ENCODE results near the gene CAPNS1.
"Not testable (repeated sequence)": the region's sequence is repeated elsewhere in the genome, so short reads cannot be mapped to it uniquely, and the experiment has no call there.

The CAPNS1 gene

DNA sequence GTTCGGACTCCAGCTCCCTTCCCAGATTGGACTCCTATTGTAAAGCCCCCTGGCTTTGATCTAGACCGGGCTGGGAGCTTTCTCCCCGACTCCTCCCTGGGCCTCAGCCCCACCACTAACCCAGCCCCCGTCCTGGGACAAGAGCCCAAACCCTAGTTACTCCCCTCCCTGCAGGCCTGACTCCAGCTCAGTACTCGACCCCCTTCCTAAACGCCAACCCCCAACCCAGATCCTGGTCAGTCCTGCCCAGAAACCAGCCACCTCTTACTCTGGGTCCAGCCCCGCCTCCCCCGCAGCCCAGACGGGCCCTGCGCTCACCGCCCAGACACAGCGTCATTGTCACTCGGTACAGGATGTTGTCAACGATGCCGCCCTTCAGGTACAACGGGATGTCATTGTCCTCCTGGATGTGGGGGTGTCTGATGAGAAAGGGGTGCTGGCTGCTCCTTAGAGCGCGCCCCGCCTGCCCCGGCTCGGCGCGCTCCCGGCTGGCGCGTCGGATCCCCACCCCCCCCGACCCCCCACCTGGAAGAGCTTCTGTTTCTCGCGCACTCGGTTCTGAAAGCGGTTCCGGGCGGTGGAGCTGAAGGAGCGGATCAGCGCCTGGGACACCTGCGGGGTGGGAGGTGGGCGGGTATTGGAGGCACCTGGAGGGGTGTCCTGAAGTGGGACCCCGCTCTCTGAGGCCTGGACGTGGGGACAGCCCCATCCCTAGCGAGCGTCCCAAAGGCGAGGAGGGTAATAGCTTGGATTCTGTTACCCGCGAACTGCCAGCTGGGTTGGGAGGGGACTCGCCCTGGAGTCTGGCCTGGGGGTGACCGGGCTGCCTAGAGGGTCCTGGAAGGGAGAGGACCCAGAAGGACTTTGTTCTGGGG is 11.5 kb downstream of the CAPNS1 start:
- no peak for DNase-seq

DNA sequence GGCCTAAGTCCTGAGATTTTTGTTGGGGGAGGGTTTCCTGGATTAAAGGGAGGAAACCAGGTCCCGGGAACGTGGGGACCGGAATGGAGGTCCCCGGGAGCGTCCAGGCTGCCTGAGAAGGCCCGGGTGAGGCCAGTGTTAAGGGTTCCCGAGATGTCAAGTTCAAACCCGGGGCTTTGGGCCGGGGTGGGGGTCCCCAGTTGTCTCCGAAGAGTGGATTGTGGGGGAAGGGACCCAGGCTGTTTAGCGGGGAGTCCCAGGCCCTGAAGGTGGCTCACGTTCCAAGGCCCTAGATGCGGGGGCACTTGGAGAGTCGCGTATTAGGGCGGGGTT is 12.1 kb downstream of the CAPNS1 start:
- no peak for DNase-seq

DNA sequence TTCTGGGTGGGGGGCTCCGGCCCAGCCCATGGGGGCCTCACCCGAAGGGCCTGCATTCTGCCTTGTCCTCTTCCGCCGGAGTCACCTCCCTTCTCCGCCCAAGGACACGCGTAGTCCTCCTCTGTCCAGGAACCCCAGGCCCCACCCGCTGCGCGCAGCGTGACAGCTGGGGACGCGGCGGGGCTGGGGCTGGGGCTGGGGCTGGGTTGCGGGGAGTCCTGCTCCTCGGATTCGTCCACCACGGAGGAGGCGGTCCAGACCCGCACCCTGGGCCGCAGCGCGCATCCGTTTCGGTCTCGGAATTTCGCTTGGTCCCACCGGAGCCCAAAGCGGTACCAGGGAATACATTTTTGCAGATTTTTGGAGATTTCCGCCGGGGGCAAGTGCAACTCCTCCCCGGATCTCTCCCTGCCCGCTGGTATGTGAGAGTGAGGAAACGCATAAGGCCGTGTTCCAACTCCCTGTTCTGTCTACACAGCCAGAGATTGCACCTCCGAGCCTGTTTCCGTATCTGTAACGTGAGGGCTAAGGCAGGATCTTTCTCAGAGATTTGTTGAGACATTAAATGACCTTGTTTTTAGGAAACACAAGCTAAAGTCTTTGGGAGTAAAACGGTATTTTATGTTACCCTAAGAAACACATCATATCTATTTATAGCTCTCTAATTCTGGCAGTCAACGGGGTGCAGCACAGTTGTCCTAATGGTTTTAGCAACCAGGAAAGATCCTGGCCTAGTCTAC is 12.7 kb downstream of the CAPNS1 start, which contains the start of gene COX7A1:
TSS of gene COX7A1 (minus strand) at position 96 of the 740 bp plus-strand sequence. CDS start at position 56, 40 bp downstream.
- DNase-seq = no peak

DNA sequence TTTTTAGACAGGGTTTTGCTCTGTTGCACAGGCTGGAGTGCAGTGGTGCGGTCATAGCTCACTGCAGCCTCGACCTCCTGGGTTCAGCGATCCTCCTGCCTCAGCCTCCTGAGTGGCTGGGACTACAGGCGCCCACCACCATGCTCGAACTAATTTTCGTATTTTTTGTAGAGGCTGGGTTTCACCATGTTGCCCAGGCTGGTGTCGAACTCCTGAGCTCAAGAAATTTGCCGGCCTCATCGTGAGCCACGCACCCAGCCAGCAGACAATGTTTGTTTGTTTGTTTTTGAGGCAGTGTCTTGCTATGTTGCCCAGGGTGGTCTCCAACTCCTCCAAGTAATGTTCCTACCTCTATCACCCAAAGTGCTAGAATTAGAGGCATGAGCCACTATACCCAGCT is 13.3 kb downstream of the CAPNS1 start:
- no peak for DNase-seq

DNA sequence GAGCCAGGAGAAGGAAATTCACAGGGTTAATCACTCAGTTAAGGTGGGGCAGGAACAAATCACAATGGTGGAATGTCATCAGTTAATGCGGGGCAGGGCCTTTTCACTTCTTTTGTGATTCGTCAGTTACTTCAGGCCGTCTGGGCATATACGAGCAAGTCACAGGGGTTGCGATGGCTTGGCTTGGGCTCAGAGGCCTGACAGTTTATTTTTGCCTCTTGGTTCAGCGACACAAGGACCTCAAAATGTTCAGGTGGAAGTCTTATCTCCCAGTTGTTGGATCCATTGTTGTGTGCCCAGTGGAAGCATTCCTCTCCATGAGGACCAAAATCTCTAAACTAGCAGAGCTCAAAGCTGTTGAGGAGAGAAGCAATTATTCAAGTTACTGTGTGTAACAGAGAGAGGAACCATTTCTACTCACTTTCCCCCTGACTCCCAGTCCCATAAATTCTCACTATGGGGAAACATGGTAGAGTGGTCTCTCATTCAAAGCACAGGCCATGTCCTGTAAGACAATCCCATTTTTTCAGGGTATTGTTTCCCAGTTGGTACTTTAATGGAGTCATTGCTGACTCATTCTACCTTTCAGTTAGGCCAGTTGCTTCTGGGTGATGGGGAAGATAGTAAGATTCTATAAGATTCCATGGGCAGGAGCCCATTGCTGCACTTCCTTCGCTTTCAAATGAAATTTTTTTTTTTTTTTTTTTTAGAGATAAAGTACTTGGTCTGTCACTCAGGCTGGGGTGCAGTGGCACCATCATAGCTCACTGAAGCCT is 21.1 kb downstream of the CAPNS1 start:
- no peak for DNase-seq

DNA sequence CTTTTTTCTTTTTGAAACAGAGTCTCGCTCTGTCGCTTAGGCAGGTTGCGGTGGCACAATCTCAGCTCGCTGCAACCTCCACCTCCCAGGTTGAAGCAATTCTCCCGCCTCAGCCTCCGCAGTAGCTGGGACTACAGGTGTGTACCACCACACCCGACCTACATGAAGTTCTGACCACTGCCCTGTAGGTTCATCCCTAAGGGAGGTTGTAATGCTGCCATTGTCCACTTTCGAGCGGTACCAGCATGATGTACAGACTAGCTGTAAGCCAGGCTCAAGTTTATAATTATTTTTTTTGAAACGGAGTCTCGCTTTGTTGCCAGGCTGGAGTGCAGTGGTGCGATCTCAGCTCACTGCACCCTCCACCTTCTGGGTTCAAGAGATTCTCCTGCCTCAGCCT is 23.9 kb downstream of the CAPNS1 start:
- DNase-seq = no peak

DNA sequence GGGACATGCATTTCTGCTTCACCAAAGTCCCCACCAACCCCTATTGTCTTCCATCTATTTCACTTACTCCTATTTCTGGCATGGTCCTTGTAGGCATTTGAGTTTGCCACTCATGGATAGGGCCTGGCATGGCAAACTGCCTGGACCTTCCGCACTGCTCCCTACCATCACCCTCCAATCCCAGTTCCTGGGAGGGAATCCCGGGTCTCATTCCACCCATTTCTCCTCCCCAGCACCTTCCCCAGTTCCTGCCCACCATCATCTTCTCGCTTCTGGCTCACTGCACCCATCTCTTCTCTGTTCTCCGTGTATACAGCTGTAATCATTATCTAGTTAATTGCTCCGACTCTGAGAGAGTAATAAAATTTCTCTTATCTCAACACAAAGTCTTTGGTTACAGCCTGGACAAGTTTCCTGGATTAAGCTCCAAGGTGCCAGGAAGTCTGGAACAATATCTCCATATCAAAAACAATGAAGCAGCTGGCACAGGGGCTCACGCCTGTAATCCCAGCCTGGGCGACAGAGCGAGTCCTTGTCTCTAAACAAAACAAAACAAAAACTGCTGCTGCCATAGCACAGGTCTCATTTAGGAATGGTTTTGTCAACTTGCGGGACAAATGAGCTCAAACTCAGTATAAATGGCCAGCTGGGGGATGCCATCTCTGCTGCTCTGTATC is 29.4 kb downstream of the CAPNS1 start:
- no peak for DNase-seq

DNA sequence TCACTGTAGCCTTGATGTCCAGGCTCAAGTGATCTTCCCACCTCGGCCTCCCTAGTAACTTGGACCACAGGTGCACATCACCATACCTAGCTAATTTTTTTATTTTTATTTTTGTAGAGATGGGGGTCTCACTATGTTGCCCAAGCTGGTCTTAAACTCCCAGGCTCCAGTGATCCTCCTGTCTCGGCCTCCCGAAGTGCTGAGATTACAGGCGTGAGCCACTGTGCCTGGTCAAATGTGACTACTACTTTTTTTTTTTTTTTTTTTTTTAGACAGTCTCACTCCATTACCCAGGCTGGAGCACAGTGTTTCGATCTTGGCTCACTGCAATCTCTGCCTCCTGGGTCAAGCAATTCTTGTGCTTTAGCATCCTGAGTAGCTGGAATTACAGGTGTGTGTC is 33.0 kb downstream of the CAPNS1 start:
- DNase-seq = no peak

DNA sequence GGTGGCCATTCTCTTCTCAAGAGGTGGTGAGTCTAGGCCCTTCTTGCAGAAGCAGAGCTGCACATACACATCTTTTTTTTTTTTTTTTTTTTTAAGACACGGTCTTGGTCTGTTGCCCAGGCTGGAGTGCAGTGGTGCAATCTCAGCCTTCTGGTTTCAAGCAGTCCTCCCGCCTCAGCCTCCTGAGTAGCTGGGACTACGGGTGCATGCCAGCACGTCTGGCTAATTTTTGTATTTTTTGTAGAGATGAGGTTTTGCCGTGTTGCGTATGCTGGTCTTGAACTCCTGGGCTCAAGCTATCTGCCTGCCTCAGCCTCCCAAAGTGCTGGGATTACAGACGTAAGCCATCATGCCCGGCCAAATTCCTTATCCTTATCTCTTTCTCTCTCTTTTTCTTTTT is 34.0 kb downstream of the CAPNS1 start:
- DNase-seq = not testable (repeated sequence)

DNA sequence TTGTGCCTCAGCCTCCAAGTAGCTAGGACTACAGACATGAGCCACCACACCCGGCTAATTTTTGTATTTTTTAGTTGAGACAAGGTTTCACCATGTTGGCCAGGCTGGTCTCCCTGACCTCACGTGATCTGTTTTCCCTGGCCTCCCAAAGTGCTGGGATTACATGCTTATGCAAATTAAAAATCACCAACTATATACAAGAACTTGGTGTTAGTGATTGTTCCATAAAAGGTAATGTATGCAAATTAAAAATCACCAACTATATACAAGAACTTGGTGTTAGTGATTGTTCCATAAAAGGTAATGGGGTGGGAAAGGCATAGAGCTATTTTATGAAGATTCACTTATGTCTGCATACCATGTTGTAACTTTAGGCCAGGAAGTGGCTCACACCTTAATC is 39.2 kb downstream of the CAPNS1 start:
- not testable (repeated sequence) for DNase-seq

DNA sequence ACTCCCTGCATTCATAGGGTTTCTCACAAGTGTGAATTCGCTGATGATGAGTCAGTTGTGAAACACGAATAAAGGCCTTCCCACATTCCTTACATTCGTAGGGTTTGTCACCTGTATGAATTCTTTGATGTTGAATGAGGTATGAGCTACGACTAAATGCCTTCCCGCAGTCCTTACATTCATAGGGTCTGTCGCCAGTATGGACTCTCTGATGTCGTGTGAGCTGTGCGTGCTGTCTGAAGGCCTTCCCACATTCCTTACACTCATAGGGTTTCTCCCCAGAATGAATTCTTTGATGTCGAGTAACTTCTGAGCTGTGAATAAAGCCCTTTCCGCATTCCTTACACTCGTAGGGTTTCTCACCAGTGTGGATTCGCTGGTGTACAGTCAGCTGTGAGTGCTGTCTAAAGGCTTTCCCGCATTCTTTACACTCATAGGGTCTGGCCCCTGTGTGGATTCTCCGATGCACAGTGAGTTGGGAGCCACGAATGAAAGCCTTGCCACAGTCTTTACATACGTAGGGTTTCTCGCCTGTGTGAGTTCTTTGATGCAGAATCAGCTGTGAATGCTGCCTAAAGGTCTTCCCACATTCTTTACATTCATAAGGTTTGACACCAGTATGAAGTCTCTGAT is 42.9 kb downstream of the CAPNS1 start:
- DNase-seq = peak; percentile 79

DNA sequence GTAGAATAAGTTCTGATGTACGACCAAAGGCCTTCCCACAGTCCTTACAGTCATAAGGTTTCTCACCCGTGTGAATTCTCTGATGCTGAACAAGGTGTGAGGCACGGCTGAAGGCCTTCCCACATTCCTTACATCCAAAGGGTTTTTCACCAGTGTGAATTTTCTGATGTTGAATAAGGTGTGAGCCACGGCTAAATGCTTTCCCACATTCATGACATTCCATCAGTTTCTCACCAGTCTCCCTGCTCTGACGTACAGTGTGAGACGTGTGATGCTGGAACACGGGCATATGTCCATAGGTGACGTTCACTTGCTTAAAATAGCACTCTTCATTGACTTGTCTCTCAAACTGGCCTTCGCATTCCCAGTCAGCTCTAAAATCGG is 43.4 kb downstream of the CAPNS1 start:
- no peak for DNase-seq

DNA sequence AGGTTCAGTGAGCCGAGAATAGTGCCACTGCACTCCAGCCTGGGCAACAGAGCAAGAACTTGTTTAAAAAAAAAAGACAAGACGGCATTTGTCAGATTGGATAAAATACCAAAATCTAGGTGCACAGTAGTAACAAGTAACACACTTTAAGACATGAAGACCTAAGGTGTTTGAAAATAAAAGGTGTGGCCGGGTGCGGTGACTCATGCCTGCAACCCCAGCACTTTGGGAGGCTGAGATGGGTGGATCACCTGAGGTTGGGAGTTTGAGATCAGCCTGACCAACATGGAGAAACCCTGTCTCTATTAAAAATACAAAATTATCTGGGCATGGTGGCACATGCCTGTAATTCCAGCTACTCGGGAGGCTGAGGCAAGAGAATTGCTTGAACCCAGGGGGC is 46.9 kb downstream of the CAPNS1 start:
- not testable (repeated sequence) for DNase-seq

DNA sequence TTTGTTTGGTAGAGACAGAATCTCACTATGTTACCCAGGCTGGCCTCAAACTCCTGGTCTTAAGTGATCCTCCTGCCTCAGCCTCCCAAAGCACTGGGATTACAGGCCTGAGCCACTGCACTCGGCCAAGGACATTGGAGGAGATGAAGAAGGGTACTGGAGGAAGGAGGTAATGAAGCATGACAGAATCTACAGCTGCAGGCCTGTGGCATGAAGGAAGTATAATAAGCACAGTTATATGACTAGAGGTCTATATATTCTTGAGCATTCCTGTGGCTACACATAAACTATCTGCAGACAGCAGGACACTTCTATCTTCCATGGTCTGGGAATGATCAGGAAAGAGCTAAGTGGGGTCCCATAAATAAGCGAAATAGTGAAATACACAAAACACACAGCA is 56.4 kb downstream of the CAPNS1 start:
- DNase-seq = no peak

DNA sequence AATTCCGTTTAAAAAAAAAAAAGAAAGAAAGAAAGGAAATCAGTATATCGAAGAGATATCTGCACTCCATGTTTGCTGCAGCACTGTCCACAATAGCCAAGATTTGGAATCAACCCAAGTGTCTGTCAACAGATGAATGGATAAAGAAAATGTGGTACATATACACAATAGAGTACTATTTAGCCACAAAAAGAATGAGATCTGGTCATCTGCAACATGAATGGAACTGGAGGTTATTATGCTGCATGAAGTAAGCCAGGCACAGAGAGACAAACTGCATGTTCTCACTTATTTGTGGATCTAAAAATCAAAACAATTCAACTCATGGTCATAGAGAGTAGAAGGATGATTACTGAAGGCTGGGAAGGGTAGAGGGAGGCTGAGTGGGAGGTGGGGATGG is 58.3 kb downstream of the CAPNS1 start:
- no peak for DNase-seq
